Tibial nerve (tissue), 4 donors: ENCODE data around the gene APP. TPM values are rescaled to one million over a fixed set of nuclear protein-coding genes. Genes with fewer than 3 reads are reported as not detected.

Source experiments
- DNase-seq, 2 donors: peaks; one replicate each; pipeline ENCODE4 v3.0.0-alpha.2; 2019; ENCODE audit warnings: low spot score in 2 of 2
- H3K27ac ChIP-seq, 4 donors: fragments of 200-600 bp; sonication (generic) in 3 of 4; one replicate each; pipeline ENCODE4 v1.5.1; 2017 to 2019; ENCODE audit warnings: mild to moderate bottlenecking in 1 of 4
- H3K27me3 ChIP-seq, 2 donors: fragments of 200-600 bp; sonication (generic) in 1 of 2; one replicate each; pipeline versions ENCODE4 v1.5.1 to v1.6.0; 2017 to 2019
- H3K36me3 ChIP-seq, 3 donors: fragments of 200-600 bp; sonication (generic); one replicate each; pipeline ENCODE4 v1.5.1; 2018 to 2019
- H3K4me1 ChIP-seq, 4 donors: fragments of 200-600 bp; sonication (generic) in 3 of 4; one replicate each; pipeline ENCODE4 v1.5.1; 2017 to 2019
- H3K4me3 ChIP-seq, 4 donors: fragments of 200-600 bp; sonication (generic) in 3 of 4; one replicate each; pipeline ENCODE4 v1.5.1; 2017 to 2019; ENCODE audit warnings: mild to moderate bottlenecking in 1 of 4, moderate library complexity in 1 of 4
- H3K9me3 ChIP-seq, 4 donors: fragments of 200-600 bp; sonication (generic) in 3 of 4; one replicate each; pipeline ENCODE4 v1.5.1; 2017 to 2019
- CTCF ChIP-seq, 5 experiments: fragments of 200-600 bp in 3 of 5; fragments of 450-650 bp in 2 of 5; sonication (generic) in 3 of 5; IDR thresholded peaks; one replicate each; pipeline ENCODE4 v1.5.1; 2016 to 2019; ENCODE audit warnings: antibody characterized with exemption in 5 of 5, mild to moderate bottlenecking in 3 of 5, moderate library complexity in 2 of 5
- EP300 ChIP-seq, 2 donors: sonication (generic); formaldehyde crosslinking; IDR thresholded peaks; one replicate each; pipeline ENCODE4 v1.6.1; 2017; ENCODE audit warnings: antibody characterized with exemption in 2 of 2, mild to moderate bottlenecking in 1 of 2
- POLR2A ChIP-seq, 2 donors: fragments of 450-650 bp; IDR thresholded peaks; one replicate each; pipeline ENCODE4 v1.6.1; 2017; ENCODE audit warnings: antibody characterized with exemption in 2 of 2, mild to moderate bottlenecking in 2 of 2, moderate library complexity in 2 of 2
- WGBS, 2 donors: methylation state at CpG; one replicate each; pipeline ENCODE4 v1.1.5; 2018; 5-methylcytosine and 5-hydroxymethylcytosine counted together
- total RNA-seq, 4 donors: library from RNA; depleted of rRNA; stranded (reverse); fragments of >200 nt; gene quantifications; one replicate each; pipeline ENCODE4 v1.1.0, GENCODE V29; 2016

APP gene
- total RNA-seq, 4 donors from 2014 or later = 271 to 327 (median 293) TPM

- no peak for DNase-seq
- TF ChIP-seq POLR2A (IDR thresholded peaks at IDR 0.05) (no peak), EP300 (IDR thresholded peaks at IDR 0.05) (no peak), CTCF (IDR thresholded peaks at IDR 0.05) (no peak)
- WGBS, 2 donors = 50 to 60% methylated on average over 4 of the region's 4 CpGs
- H3K36me3 ChIP-seq = peaks cover 0 to 40% (median 0%) of the 10 kb centered on the region in 3 donors
- no peaks in the 10 kb centered on the region for H3K27me3 ChIP-seq
- no peaks in the 10 kb centered on the region for H3K9me3 ChIP-seq
- no peak overlapping the region for H3K4me3 ChIP-seq
- H3K4me1 ChIP-seq = peaks cover 0 to 13% (median 0%) of the 10 kb centered on the region in 4 donors
- no peak overlapping the region for H3K27ac ChIP-seq
These were observed 285.2 kb downstream of the APP start for GRCh38 chr21:25885405-25885804.

- H3K27ac ChIP-seq = no peak overlapping the region
- no peak for TF ChIP-seq POLR2A (IDR thresholded peaks at IDR 0.05)
- TF ChIP-seq EP300 (IDR thresholded peaks at IDR 0.05) = no peak
- TF ChIP-seq CTCF (IDR thresholded peaks at IDR 0.05) = no peak
- no peak for DNase-seq
- H3K4me3 ChIP-seq = no peak overlapping the region
- H3K27me3 ChIP-seq = no peaks in the 10 kb centered on the region
- peaks cover 0 to 38% (median 0%) of the 10 kb centered on the region in 3 donors for H3K36me3 ChIP-seq
- 88 to 96% methylated on average over 2 of the region's 2 CpGs for WGBS, 2 donors
- H3K9me3 ChIP-seq = no peaks in the 10 kb centered on the region
- peaks cover 0 to 13% (median 0%) of the 10 kb centered on the region in 4 donors for H3K4me1 ChIP-seq
These were observed 286.3 kb downstream of the APP start for GRCh38 chr21:25884311-25884710.

- 61 to 64% methylated on average over 17 of the region's 17 CpGs for WGBS, 2 donors
- no peaks in the 10 kb centered on the region for H3K27me3 ChIP-seq
- H3K9me3 ChIP-seq = no peaks in the 10 kb centered on the region
- peak; percentile 86 to 94 (median 88) for TF ChIP-seq CTCF (IDR thresholded peaks at IDR 0.05)
- TF ChIP-seq POLR2A (IDR thresholded peaks at IDR 0.05) = no peak
- TF ChIP-seq EP300 (IDR thresholded peaks at IDR 0.05) = no peak
- no peak overlapping the region for H3K4me3 ChIP-seq
- peaks cover 0 to 13% (median 0%) of the 10 kb centered on the region in 4 donors for H3K4me1 ChIP-seq
- peaks cover 0 to 26% (median 0%) of the 10 kb centered on the region in 3 donors for H3K36me3 ChIP-seq
- DNase-seq = peak; percentile 48 to 60
- H3K27ac ChIP-seq = no peak overlapping the region
These were observed 288.8 kb downstream of the APP start for GRCh38 chr21:25881524-25882376.

GRCh38 chr21:25879203-25879602, 291.4 kb downstream of the APP start:
- H3K27ac ChIP-seq = no peak overlapping the region
- H3K4me3 ChIP-seq = no peak overlapping the region
- TF ChIP-seq CTCF (IDR thresholded peaks at IDR 0.05) (no peak), POLR2A (IDR thresholded peaks at IDR 0.05) (no peak), EP300 (IDR thresholded peaks at IDR 0.05) (no peak)
- no peaks in the 10 kb centered on the region for H3K4me1 ChIP-seq
- 70 to 82% methylated on average over 3 of the region's 3 CpGs for WGBS, 2 donors
- no peak for DNase-seq
- peaks cover 0 to 26% (median 0%) of the 10 kb centered on the region in 3 donors for H3K36me3 ChIP-seq
- H3K9me3 ChIP-seq = no peaks in the 10 kb centered on the region
- no peaks in the 10 kb centered on the region for H3K27me3 ChIP-seq

GRCh38 chr21:25878344-25878743, 292.2 kb downstream of the APP start:
- 46 to 62% methylated on average over 3 of the region's 3 CpGs for whole genome bisulfite sequencing, 2 donors
- Histone ChIP-seq H3K36me3 (peaks cover 0 to 25% (median 0%) of the 10 kb centered on the region in 3 donors), H3K4me1 (no peaks in the 10 kb centered on the region)

More at GRCh38 chr21:25878344-25878743, 292.2 kb downstream of the APP start:
- no peak for DNase-seq
- no peak for TF ChIP-seq POLR2A (IDR thresholded peaks at IDR 0.05)
- TF ChIP-seq CTCF (IDR thresholded peaks at IDR 0.05) = no peak
- no peak for TF ChIP-seq EP300 (IDR thresholded peaks at IDR 0.05)
- no peak overlapping the region for H3K4me3 ChIP-seq
- H3K27ac ChIP-seq = no peak overlapping the region
- H3K9me3 ChIP-seq = no peaks in the 10 kb centered on the region
- no peaks in the 10 kb centered on the region for H3K27me3 ChIP-seq
